Umbilical cord (tissue), 2 donors: Measurements from ENCODE around the gene CLDN14. TPM values are rescaled to one million over a fixed set of nuclear protein-coding genes. Genes with fewer than 3 reads are reported as not detected.
A peak's percentile ranks its signal among the peaks of the same experiment; 100 is the strongest.
"Not testable (repeated sequence)": the region's sequence is repeated elsewhere in the genome, so short reads cannot be mapped to it uniquely, and the experiment has no call there.

Source experiments
- DNase-seq: peaks from one replicate; pipeline ENCODE4 v3.0.0-alpha.2; 2015; ENCODE audit warnings: low spot score
- total RNA-seq: library from RNA; depleted of rRNA; stranded (reverse); fragments of >200 nt; gene quantifications from one replicate; pipeline ENCODE4 v1.2.3, GENCODE V29; 2014; ENCODE audit warnings: low replicate concordance; ENCODE audit not compliant: insufficient read depth

Gene CLDN14
- total RNA-seq, 1 donor from 2014 or later: 0.96 TPM

DNA sequence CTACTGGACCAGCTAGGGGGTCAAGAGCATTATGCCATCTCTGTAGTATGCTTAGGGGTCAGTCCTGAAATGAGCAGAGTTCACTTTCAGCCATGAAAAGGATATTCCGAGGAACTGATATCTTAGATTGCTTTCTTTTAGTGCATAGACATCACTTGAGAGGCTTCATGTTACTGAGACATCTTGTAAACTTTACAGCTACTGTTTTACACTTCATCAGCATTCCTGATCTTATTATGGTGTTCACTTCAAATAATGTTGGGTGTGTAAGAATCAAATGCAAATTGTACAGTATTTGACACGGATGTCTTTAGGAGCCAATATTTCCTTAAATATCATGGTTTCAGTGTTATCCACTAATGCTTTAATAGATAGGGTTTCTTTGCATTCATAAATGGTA, 22.4 kb upstream of the CLDN14 start:
- DNase-seq: no peak

DNA sequence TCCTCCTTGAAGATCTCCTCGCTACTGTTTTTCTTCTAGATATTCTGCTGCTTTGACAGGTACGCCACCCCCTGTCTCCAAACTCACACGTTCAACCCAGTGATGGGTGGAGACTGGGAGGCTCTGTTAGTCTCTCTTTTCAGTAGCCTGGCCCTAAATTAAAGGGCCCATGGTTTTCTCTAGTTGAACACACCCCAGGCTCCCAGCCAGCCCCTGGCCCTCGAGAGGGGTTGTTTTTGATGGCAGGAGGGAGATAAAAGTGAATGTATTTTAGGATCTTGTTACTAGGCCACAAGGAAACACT, 21.6 kb upstream of the CLDN14 start:
- DNase-seq: no peak

DNA sequence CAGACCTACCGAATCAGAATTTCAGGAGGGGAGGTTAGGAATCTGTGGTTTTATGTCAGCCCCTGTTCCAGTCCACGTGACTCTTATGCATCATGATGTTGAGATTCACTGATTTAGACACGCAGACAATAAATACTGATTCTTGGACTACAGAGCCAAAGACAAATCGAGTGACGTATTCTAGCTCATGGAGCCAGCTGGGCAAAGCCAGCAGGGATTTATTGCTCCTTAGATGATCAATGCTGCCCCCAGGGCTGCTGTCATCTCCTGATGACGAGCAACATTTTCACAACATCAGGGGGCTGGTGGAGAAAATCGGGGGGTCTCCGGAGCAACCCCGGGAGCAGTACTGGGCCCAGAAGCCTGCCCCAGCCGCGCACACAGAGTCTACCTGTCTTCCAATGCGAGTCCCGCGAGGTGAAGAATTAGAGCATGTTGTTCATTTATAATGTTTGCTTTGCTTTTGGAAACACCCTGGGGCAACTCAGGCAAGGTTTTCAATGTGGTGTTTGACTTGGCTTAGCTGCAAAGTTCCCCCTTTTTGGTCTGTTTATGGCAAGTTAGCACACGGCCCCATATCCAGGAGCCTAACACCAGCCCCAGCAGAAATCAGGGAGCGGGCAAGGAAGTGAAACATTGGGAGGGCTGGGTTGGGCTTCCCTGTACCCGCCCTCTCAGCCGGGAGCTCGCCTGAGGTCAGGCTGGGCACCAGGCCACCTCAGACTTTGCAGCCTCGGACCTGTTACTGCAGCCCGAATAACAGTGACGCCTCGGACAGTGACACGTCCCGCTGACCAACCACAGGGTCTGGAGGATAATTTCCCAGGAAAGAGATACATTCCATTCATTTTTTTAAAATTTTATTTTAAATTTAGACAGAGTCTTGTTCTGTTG, 19.9 kb upstream of the CLDN14 start:
- DNase-seq: no peak

DNA sequence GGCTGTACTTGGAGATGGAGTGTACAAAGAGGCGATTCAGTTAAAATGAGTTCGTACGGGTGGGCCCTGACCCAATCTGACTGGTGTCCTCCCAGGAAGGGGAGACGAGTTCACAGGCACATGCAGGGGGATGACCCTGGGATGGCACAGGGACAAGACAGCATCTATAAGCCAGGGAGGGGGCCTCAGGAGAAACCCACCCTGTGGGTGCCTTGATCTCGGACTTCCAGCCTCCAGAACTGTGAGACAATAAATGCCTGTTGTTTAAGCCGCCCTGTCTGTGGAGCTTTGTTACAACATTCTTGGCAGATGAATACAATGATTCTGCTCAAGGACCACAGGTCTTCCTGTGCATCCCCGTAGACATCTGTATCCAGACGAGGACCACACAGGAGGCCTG, 14.6 kb upstream of the CLDN14 start:
- DNase-seq: no peak

DNA sequence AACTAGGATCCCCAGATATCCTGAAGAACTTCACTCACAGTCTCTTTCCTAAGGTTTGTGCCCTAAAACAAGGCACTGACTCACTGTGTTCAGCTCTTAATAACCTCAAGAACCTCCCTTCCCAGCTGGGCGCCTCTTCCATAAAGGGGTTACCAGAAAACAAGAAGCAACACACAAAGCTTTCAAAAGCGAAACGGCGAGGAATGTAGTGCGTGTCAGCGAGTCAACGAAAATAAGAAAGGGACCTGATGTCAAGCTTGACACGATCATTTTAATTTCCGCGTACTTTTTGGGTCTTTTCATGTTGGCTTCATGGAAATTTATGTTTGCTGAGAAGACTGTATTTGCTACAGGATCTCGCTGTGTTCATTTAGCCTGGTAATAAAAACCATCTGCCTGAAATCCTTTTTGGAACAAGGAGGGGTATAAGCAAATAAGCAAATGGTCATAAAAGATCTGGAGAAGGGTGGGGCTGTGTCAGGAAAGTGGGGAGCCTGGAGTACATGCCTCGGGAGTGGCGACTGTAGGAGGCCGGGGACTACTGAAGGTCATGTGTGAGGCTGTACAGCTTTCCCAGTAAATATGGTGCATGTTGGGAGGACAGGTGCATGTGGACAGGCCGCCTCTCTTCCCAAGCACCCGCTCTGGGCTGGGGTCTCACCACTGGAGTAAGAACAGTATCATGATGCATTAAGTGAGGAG, 11.4 kb upstream of the CLDN14 start:
- peak; percentile 48 for DNase-seq

DNA sequence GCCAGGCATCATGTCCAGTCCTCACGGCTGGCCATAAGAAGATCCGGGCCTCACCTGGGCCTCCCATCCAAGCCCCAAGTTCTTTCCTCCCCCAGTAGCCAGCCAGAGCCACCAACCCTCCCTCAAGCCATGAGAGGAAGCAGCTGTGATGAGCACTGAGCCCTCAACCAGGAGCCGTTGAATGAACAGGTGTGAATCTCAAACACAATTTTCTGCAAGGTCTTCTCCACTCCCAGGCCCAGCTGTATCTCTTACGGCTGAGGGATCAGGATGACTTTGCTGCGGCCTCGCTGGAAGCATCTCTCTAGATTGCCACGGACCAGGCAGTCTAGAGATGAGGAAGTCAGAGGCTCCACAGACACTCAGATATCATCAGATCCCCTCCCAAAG, 9.8 kb upstream of the CLDN14 start:
- no peak for DNase-seq

DNA sequence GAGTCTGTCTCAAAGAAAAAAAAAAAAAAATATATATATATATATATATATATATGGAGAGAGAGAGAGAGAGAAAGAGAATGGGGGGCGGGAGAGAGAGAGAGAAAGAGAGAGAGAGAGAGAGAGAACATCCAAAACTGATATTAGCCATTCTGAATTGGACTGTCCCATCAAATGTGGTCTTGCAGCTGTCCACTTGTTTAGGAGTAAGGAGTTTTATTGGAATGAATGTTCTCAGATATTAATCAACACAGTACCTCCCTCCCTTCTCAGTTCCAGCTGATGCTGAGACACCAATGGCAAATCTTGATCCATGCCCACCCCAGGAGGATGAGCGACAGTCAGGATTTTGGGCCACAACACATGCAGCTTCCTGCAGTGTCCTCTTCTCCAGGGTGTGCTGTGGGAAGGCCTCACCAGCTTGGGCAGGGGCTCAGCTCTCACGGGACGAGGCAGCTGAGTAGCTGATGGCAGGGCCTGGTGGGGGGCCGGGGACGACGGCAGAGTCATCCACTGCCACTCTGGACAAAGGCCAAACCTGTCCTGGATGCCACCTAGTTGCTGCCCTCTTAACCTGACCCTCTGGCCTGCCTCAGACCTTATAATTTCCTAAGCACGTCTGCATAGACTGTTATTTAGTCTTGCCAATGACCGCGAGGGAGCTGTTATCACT, 9.3 kb upstream of the CLDN14 start:
- no peak for DNase-seq

DNA sequence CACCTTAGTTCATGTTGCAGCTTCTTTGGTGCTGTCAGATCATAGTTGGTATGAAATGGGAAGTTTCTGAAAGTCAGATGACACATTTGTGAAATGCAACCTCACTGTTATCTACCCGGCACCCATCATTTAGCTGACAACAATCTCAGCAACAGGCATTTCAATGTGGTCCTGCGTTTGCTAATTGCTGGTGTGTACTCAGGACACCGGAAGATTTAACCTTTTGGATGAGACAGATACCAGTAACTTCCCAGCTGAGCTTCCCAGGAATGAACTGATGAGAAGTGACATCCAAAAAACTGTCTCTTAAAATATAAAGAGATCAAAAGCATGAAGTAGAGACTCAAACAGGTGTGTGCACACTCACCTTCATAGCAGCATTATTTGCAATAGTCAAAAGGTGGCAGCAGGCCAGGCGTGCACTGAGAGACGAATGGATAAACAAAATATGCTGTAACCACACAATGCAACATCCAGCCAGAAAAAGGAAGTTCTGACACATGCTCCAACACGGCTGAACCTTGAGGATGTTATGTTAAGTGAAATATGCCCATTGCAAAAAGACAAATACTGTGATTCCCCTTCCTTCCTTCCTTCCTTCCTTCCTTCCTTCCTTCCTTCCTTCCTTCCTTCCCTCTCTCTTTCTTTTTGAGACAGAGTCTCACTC, 7.9 kb upstream of the CLDN14 start:
- DNase-seq: no peak

DNA sequence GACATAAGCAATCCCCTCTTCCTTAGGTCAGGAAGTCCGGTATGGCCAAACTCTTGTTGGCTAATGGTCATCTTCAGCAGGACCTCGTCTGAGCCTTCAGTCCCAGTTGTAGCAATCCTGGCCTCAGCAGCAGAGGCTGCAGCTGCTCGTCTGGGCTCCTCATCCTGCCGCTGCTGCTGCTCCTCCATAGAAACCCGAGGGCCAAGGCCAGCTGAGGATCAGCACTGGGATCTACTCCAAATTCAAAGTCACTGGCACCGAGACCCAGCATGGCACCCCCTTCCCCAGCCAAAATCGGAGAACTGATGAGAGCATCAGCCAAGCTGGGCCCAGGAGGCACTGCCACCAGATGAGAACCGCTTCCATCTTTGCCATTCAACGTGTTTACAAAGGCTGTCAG, 6.3 kb upstream of the CLDN14 start:
- no peak for DNase-seq

DNA sequence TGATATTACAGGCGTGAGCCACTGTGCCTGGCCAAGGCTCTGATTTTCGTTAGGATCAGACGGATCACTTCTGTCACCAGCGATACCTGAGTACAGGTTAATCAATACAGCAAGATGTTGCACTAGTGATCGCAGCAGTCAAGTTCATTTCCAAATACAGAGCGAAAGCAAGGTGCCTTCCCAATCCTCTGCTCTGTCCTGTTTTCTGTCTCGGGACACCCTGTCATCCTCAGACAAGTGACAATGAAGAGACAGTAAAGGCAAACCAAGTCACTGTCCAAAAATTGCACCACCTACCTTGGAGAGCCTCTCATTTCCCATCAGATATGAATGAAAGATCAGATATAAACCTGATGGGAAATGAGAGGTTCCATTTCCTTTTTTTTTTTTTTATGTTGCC, 5.6 kb upstream of the CLDN14 start:
- DNase-seq: no peak

DNA sequence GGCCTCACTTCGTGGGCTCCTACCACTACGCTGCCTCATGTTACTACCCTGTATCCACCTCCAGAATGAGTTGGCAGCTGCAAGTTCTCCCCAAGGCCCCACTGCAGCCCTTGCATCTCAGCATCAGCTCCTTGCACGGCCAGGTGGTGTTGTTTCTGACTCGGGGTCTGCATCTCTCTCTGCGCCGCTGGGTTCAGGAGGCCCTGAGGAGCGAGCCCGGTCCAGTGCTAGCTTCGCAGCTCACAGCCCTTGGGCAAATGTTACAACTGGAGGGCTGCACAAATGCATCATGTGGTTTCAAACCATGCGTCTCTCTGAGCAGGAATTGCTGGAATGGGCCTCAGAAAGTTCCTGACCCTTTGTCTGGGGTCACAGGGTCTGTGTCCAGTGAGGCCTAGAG, 3.2 kb upstream of the CLDN14 start:
- no peak for DNase-seq

DNA sequence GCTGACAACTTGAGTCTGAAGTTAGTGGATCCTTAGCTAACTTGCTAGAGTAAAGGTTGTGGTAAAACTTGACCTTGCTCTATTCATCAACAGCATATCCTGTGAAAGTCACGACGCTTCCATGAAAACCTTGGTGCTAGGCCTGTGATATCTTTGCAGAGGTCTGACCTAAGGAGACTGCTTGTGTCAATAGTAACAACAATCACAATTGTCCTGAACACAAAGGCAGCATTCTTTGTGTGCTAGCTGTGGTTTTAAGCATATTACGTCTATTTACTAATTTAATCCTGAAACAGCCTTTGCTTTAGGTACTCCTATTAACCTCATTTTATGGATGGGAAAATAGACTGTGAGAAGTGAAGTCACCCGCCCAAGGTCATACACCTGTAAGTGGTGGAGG, 2.8 kb upstream of the CLDN14 start:
- DNase-seq: no peak

DNA sequence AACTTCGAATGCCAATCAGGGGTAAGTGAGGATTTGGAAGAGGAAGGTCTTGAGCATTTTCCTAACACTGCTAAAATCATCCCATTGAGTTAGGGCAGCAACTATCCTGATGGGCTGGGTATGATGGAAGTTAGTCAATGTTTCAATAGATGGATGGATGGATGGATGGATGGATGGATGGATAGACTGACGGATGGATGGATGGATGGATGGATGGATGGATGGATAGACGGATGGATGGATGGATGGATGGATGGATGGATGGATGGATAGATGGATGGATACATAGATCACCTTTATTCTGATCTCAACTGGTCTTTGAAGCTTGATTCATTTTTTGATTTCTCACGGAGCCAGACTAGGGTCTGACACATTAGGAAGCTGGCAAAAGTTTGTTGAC, 2.3 kb upstream of the CLDN14 start:
- no peak for DNase-seq

DNA sequence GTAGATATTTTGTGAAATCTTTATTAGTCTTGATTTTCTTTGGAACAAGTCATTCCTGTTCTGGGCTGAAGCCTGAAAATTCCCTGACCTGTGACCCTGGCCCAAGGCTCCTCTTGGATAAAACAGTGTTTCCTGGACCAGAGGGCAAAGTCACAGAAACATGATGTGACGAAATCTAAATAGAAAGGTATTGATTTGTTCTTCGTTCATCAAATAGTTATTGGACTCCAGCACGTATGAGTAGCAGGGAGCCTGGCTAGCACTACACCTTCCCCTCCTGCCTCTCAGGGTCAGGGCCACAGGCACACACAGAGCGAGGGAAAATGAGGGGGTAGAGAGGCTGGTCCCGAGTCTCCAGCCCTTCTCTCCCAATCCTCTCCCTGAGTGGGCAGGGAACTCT, 1.7 kb upstream of the CLDN14 start:
- DNase-seq: no peak

DNA sequence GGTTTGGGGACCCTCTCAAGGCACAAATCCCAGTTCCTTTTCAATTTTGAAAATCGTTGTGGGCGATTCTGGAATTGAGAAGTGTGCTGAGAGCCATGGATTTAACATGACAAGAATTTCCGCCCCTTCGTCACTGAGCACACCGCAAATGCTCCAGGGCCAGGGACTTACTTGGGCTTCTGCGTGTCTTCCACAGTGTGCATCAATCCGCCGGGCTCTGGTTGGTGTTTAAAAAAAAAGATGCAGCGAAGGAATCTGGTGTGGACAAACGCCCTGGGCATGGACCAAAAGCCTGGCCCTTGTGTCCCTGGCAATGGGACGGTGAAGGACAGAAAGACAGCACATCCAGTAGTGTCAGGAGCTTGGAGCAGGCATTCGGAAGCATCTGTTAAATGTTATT, 696 bp upstream of the CLDN14 start:
- DNase-seq: no peak

DNA sequence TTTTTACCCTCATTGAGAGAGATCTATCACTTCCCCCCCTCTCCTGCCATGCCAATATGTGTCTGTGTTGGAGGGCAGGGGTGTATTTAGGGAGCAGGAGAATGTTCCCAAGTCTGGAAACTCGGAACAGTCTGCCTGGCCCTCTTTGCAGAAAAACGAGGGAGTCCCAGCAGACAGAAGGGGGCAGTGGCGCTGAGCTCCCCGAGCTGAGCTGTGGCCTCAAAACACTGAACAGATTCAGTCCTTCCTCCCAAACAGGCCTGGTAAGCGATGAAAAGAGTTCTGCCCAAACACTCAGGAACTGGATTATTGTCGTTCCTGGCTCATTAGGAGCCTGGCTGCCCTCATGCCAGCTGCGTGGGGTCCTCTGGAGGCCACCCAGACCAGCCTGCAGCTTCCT, 981 bp downstream of the CLDN14 start:
- peak; percentile 26 for DNase-seq

DNA sequence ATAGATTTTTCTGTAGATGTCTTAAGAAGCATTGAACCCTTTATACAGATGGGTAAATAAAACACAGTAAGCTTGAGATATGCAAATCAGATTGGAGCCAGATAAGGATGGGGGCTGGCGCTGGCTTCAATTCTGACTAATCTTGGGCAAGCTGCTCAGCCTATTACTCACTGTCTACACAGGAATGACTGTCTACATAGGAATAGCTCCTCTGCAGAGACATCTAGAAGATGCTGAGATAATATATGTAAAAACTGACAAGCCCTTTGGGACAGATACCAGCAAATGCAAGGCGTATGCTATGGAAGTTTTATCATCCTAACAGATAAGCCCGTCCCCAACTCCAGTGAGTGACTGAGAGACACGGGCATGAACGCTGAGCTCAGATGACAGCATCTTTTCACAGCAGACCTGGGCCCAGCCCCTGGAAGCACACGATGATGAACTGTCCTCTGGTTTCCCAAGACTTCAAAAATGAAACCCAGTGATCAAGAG, 1.7 kb downstream of the CLDN14 start:
- peak; percentile 38 for DNase-seq

DNA sequence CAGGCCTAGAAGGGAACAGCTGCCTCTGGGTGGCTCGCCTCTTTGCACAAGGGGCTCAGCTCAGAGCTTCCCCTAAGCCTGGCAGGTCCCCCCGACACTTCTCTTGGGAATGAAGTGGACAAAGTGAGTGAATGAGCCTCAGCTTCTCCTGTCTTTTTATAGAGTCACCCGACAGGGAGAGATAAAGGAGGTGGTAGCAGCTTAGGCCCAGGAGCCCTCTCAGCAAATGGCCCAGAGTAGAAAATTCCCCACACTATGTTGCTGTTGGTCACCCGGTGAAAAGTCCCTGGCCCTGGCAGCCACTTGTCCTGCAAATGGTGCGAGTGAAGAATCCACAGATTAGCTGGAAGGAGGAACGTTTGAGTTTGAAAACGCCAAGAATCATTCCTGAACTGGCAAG, 2.4 kb downstream of the CLDN14 start:
- DNase-seq: no peak

DNA sequence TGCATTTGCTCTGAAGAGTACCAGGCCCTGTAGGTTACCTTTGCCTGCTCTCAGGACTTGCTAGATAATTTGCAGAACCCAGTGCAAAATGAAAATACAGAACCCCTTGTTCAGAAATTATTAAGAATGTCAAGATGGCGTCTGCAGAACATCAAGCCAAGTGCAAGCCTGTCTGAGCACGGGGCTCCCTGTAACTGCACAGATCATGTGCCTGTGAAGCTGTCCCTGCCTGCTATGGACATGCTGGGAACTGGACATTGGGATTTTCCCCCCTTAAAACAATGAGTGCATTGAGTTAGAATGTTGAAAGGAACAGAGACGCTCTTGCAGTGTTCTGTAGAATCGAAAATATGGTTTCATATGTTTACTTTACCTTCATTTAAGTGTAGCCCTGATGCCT, 2.9 kb downstream of the CLDN14 start:
- DNase-seq: no peak

DNA sequence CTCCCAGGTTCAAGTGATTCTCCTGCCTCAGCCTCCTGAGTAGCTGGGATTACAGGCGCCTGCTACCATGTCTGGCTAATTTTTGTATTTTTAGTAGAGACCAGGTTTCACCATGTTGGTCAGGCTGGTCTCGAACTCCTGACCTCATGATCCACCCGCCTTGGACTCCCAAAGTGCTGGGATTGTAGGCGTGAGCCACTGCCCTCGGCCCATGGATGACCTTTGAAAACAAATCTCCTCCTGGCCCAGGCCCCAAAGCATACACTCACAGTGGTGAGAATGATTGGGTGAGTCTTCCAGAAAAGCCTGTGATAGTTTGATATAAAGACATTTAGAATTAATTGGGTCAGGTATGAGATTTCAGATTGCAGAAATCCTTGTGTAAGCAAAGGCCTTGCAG, 3.4 kb downstream of the CLDN14 start:
- not testable (repeated sequence) for DNase-seq

DNA sequence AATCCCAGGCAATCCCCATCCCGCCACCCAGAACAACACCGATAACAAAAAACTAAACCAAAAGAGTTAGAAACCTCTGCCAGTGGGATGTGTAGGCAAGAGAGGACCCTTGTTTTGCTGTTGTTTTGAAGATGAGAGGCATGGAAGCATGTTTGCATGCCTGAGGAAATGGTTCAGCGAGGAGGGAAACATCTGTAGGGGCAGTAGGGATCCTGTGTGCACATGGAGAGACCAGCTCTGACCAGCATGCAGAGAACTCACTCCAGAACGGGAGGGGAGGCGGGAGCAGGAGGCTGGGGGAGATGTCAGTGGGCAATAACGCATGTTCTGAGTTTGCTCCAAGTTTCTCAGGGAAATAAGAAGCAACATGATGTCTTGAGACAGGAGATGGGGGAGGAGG, 5.3 kb downstream of the CLDN14 start:
- DNase-seq: no peak

DNA sequence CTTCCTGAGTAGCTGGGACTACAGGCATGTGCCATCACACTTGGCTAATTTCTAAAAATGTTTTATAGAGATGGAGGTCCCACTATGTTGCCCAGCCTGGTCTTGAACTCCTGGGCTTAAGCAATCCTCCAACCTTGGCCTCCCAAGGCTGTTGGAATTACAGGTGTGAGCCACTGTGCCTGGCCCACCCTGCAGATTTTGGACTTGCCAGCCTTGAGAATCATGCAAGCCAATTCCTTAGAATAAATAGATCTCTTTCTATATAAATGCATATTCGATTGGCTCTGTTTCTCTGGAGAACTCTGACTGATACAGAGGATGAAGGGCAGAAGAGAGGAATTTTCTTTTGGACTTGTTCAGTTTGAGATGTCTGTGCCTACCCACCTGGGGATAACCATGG, 6.7 kb downstream of the CLDN14 start:
- DNase-seq: no peak
